Cardiac muscle cell (in vitro differentiated cells and primary cell): ENCODE measurements around the gene SH3BP2. TPM values are rescaled to one million over a fixed set of nuclear protein-coding genes. Genes with fewer than 3 reads are reported as not detected.
A peak's percentile ranks its signal among the peaks of the same experiment; 100 is the strongest.

Experiments used
- DNase-seq, 2 donors: peaks; one replicate each; pipeline versions ENCODE4 v3.0.0 to v3.0.0-alpha.2; 2010 to 2017; ENCODE audit warnings: low read depth in 1 of 2, low spot score in 1 of 2
- H3K27ac ChIP-seq: fragments of 200-600 bp; sonication (generic); 2 replicates; pipeline ENCODE4 v1.5.1; 2016
- H3K27me3 ChIP-seq: fragments of 200-600 bp; sonication (generic); 2 replicates; pipeline ENCODE4 v1.6.0; 2016; ENCODE audit warnings: control low read depth
- H3K36me3 ChIP-seq: fragments of 200-600 bp; sonication (generic); 2 replicates; pipeline ENCODE4 v1.5.1; 2016; ENCODE audit warnings: control low read depth
- H3K4me1 ChIP-seq: fragments of 200-600 bp; sonication (generic); 2 replicates; pipeline ENCODE4 v1.8.1; 2017; ENCODE audit warnings: low read depth, mild to moderate bottlenecking, mixed run types
- H3K4me3 ChIP-seq: fragments of 200-600 bp; sonication (generic); 2 replicates; pipeline ENCODE4 v1.5.1; 2016; ENCODE audit warnings: mild to moderate bottlenecking
- H3K9me3 ChIP-seq: fragments of 200-600 bp; sonication (generic); 2 replicates; pipeline ENCODE4 v1.5.1; 2017; ENCODE audit warnings: low read depth, mild to moderate bottlenecking, control low read depth
- polyA plus RNA-seq: library from polyadenylated mRNA; unstranded; fragments of >200 nt; fragmentation: Nextera tagmentation; extraction: Ambion mirVana; gene quantifications from 2 replicates; pipeline ENCODE4 v1.2.1, GENCODE V29; 2016
- total RNA-seq: library from RNA; depleted of rRNA; stranded (reverse); fragments of >200 nt; gene quantifications from 2 replicates; pipeline ENCODE4 v1.2.3, GENCODE V29; 2016
- TF ChIP-seq, protein P1 (sequence below): IDR thresholded peaks from 2 replicates; pipeline ENCODE4 v1.5.1; 2012; ENCODE audit warnings: low read depth, mild to moderate bottlenecking, low read length

Gene SH3BP2
- total and polyA plus RNA-seq, 2 experiments from 2014 or later, result 8.5 to 31.7 TPM

DNA sequence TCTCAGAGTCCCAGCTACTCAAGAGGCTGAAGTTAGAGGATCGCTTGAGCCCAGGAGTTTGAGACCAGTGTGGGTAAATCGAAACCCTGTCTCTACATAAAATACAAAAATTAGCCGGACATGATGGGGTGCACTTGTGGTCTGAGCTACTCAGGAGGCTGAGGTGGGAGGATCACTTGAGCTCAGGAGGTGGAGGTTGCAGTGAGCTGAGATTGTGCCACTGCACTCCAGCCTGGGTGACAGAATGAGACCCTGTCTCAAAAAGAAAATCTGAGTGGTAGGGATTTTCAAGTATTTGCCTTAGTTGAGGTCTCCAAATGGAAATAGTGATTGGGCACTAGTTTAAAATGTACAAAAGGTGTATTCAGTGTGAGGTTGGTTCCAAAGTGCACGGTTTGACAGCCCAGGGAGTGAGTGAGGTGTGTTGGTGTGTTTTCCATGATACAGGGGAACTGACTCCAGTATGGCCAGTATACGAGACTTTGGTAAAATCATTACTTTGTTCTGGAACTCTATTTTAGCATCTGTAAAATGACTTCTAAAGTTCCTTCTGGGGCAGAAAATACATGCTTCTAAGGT lies 64.6 kb downstream of the SH3BP2 start:
- TF ChIP-seq, protein P1, sequence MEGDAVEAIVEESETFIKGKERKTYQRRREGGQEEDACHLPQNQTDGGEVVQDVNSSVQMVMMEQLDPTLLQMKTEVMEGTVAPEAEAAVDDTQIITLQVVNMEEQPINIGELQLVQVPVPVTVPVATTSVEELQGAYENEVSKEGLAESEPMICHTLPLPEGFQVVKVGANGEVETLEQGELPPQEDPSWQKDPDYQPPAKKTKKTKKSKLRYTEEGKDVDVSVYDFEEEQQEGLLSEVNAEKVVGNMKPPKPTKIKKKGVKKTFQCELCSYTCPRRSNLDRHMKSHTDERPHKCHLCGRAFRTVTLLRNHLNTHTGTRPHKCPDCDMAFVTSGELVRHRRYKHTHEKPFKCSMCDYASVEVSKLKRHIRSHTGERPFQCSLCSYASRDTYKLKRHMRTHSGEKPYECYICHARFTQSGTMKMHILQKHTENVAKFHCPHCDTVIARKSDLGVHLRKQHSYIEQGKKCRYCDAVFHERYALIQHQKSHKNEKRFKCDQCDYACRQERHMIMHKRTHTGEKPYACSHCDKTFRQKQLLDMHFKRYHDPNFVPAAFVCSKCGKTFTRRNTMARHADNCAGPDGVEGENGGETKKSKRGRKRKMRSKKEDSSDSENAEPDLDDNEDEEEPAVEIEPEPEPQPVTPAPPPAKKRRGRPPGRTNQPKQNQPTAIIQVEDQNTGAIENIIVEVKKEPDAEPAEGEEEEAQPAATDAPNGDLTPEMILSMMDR, result no peak
- Histone ChIP-seq H3K4me3 (no peak overlapping the region), H3K27ac (no peak overlapping the region), H3K4me1 (peaks cover 57% of the 10 kb centered on the region), H3K9me3 (no peaks in the 10 kb centered on the region), H3K27me3 (no peaks in the 10 kb centered on the region), H3K36me3 (peaks cover 12% of the 10 kb centered on the region)
- DNase-seq, result no peak

GRCh38 chr4:2858451-2859217 lies 65.7 kb downstream of the SH3BP2 start:
- H3K36me3 ChIP-seq, result peaks cover 9% of the 10 kb centered on the region
- no peak overlapping the region for H3K4me3 ChIP-seq
- peaks cover 55% of the 10 kb centered on the region for H3K4me1 ChIP-seq
- no peaks in the 10 kb centered on the region for H3K27me3 ChIP-seq
- TF ChIP-seq, protein P1, result no peak
- peak overlapping the region; percentile 22 for H3K27ac ChIP-seq
- peak in 1 of 2 donors; percentile 65 for DNase-seq
- no peaks in the 10 kb centered on the region for H3K9me3 ChIP-seq

DNA sequence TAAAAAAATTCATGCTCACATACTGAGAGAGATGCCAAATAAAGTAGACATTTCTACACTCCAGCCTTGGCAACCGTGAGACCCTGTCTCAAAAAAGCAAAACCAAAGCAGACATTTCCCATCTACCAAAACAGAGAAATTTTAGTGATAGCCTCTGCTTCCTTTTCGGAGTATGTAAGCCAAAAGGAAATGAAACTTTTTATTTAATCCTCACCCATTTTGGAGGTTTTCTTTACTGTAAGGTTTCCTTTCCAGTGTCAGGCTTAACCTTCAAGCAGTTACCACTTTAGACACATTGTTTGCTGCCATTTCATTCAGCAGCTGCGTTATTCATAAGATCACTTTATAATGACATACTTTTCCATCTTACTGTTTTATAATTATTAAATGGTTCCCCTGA lies 66.6 kb downstream of the SH3BP2 start:
- Histone ChIP-seq H3K9me3 (no peaks in the 10 kb centered on the region), H3K36me3 (peaks cover under 1% of the 10 kb centered on the region), H3K4me3 (no peak overlapping the region), H3K4me1 (peaks cover 56% of the 10 kb centered on the region), H3K27ac (peak overlapping the region; percentile 94), H3K27me3 (no peaks in the 10 kb centered on the region)
- no peak for DNase-seq
- TF ChIP-seq, protein P1, result no peak

- no peaks in the 10 kb centered on the region for H3K36me3 ChIP-seq
- DNase-seq, result peak; percentile 50 to 88
- H3K4me1 ChIP-seq, result peaks cover 56% of the 10 kb centered on the region
- peak overlapping the region; percentile 6 for H3K4me3 ChIP-seq
- H3K27me3 ChIP-seq, result no peaks in the 10 kb centered on the region
- no peaks in the 10 kb centered on the region for H3K9me3 ChIP-seq
- H3K27ac ChIP-seq, result peak overlapping the region; percentile 94
- TF ChIP-seq, protein P1, result no peak
Observed at GRCh38 chr4:2860391-2861348, 67.8 kb downstream of the SH3BP2 start.

DNA sequence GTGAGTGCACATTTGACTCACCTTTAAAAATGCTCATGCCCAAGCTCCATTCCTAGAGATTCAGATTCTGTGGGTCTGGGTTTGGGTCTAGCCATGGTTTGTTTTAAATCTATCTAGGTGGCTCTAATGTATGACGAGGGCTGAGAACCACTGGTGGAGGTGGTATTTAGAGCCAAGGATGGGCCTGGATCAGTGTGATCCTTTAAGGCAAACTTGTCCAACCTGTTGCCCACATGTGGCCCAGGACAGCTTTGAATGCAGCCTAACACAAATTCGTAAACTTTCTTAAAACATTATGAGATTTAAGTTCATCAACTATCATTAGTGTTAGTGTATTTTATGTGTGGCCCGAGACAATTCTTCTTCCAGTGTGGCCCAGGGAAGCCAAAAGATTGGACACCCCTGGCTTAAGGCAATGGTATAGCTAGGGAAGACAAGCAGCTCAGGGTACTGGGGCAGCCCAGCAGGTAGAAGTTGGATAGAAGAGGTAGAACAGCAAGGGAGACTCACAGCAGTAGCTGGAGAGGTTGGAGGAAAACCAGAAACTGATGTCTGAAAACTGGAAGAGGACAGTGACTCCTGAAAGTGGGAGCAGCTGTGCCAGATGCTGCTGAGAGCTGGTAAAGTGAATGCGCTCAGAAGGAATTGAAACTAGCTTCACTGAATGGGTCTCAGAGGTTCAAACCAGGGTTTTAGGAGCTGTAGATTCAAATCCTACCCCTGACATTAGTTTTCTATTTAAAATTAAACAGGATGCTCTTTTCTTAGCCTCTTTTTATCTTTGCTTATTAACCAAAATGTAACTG lies 68.9 kb downstream of the SH3BP2 start:
- Histone ChIP-seq H3K9me3 (no peaks in the 10 kb centered on the region), H3K4me3 (no peak overlapping the region), H3K27me3 (no peaks in the 10 kb centered on the region), H3K27ac (peak overlapping the region; percentile 94), H3K4me1 (peaks cover 63% of the 10 kb centered on the region), H3K36me3 (no peaks in the 10 kb centered on the region)
- no peak for DNase-seq
- TF ChIP-seq, protein P1, result no peak
